Endodermal cell (in vitro differentiated cells): ENCODE measurements around the gene HTR1E. TPM values are rescaled to one million over a fixed set of nuclear protein-coding genes. Genes with fewer than 3 reads are reported as not detected.

Experiments used
- DNase-seq: peaks from one replicate; pipeline ENCODE4 v3.0.0-alpha.2; 2017
- H3K27ac ChIP-seq: 2 replicates; pipeline ENCODE4 v1.5.1; 2013; ENCODE audit warnings: mild to moderate bottlenecking, low read depth, low read length, moderate library complexity
- H3K27me3 ChIP-seq: 2 replicates; pipeline ENCODE4 v1.6.1; 2013; ENCODE audit warnings: mild to moderate bottlenecking, low read length, moderate library complexity; ENCODE audit not compliant: insufficient read depth, control insufficient read depth, poor library complexity, severe bottlenecking
- H3K36me3 ChIP-seq: 2 replicates; pipeline ENCODE4 v1.7.0; 2013; ENCODE audit warnings: mild to moderate bottlenecking, low read length, moderate library complexity; ENCODE audit not compliant: control insufficient read depth, insufficient read depth
- H3K4me1 ChIP-seq: one replicate; pipeline ENCODE4 v1.7.0; 2013; ENCODE audit warnings: low read length; ENCODE audit not compliant: control insufficient read depth, insufficient read depth
- H3K4me3 ChIP-seq: 2 replicates; pipeline ENCODE4 v1.5.1; 2013; ENCODE audit warnings: mild to moderate bottlenecking, low read length, moderate library complexity
- H3K9ac ChIP-seq: 2 replicates; pipeline ENCODE4 v1.6.1; 2013; ENCODE audit warnings: mild to moderate bottlenecking, low read length, moderate library complexity; ENCODE audit not compliant: poor library complexity, severe bottlenecking; ENCODE audit errors: extremely low read depth
- H3K9me3 ChIP-seq: 2 replicates; pipeline ENCODE4 v1.6.1; 2013; ENCODE audit warnings: mild to moderate bottlenecking, low read length, moderate library complexity; ENCODE audit not compliant: control insufficient read depth
- H3K27ac Mint-ChIP-seq: 2 replicates; pipeline ENCODE4 v1.8.0; 2020; ENCODE audit warnings: mixed read lengths
- H3K27me3 Mint-ChIP-seq: 2 replicates; pipeline ENCODE4 v1.8.0; 2021; ENCODE audit warnings: mild to moderate bottlenecking, mixed read lengths; ENCODE audit not compliant: insufficient read depth
- H3K36me3 Mint-ChIP-seq: 2 replicates; pipeline ENCODE4 v1.8.0; 2020; ENCODE audit warnings: low read depth, mixed read lengths
- H3K4me1 Mint-ChIP-seq: 2 replicates; pipeline ENCODE4 v1.8.0; 2020; ENCODE audit warnings: mixed read lengths
- H3K4me3 Mint-ChIP-seq: 2 replicates; pipeline ENCODE4 v1.8.0; 2020; ENCODE audit warnings: mild to moderate bottlenecking, moderate library complexity, mixed read lengths
- H3K9me3 Mint-ChIP-seq: 2 replicates; pipeline ENCODE4 v1.8.0; 2020; ENCODE audit warnings: mild to moderate bottlenecking, mixed read lengths
- WGBS, 2 experiments: methylation state at CpG; one replicate each; pipeline versions ENCODE4 v1.1.5 to v1.1.7; 2013; ENCODE audit warnings: missing lambda C conversion rate in 2 of 2, mixed read lengths in 1 of 2; ENCODE audit not compliant: insufficient coverage in 1 of 2, insufficient read length in 1 of 2; 5-methylcytosine and 5-hydroxymethylcytosine counted together
- total RNA-seq, 2 donors: library from RNA; stranded (reverse); fragmentation: NEBNext Ultra II Directional in 1 of 2; extraction: Animal tissue kit (Norgen Biotek cat#: 25700) in 1 of 2; gene quantifications; 2 replicates in 1 of 2; 3 replicates in 1 of 2; pipeline ENCODE4 v1.2.1, GENCODE V29; 2021
- TF ChIP-seq, protein P1 (sequence below): fragments of 200-600 bp; sonication (generic); conservative IDR thresholded peaks from 2 replicates; pipeline ENCODE4 v1.5.0; 2021; ENCODE audit warnings: antibody characterized with exemption, mild to moderate bottlenecking

Gene HTR1E
- total RNA-seq, 2 donors from 2014 or later = 1.3 to 3.6 TPM

DNA sequence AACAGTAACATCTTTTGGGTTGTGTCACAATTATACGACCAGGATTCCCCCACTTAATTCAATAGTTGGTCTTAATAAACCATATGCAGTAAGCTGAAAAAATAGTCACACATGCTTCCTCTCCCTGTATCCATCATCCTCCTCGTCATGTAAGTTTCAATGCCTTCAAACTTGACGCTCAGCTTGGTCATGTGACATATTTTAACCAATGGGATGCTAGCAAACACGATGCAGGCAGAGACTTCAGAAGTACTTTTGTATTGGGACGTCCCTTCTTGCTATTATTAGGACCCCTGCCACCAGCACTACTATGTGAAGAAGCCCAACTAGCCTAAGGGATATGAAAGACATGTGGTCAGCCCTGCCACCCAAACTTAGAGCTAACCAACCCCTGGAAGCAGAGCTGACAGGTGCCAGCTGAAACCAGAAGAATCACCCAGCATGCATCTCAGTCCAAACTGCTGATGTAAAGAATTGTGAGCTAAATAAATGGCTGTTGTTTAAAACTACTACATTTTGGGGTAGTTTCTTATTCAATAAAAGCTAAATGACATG is 108.3 kb downstream of the HTR1E start:
- Mint-ChIP-seq H3K36me3 (no peaks in the 10 kb centered on the region), H3K27me3 (peaks cover 5% of the 10 kb centered on the region), H3K4me3 (no peak overlapping the region), H3K9me3 (peaks cover 9% of the 10 kb centered on the region), H3K4me1 (no peaks in the 10 kb centered on the region), H3K27ac (no peak overlapping the region)
- Histone ChIP-seq H3K4me3 (no peak overlapping the region), H3K36me3 (no peaks in the 10 kb centered on the region), H3K4me1 (no peaks in the 10 kb centered on the region), H3K27me3 (peaks cover 7% of the 10 kb centered on the region), H3K9ac (no peak overlapping the region), H3K9me3 (peaks cover 9% of the 10 kb centered on the region), H3K27ac (no peak overlapping the region)
- no peak for DNase-seq
- TF ChIP-seq, protein P1, sequence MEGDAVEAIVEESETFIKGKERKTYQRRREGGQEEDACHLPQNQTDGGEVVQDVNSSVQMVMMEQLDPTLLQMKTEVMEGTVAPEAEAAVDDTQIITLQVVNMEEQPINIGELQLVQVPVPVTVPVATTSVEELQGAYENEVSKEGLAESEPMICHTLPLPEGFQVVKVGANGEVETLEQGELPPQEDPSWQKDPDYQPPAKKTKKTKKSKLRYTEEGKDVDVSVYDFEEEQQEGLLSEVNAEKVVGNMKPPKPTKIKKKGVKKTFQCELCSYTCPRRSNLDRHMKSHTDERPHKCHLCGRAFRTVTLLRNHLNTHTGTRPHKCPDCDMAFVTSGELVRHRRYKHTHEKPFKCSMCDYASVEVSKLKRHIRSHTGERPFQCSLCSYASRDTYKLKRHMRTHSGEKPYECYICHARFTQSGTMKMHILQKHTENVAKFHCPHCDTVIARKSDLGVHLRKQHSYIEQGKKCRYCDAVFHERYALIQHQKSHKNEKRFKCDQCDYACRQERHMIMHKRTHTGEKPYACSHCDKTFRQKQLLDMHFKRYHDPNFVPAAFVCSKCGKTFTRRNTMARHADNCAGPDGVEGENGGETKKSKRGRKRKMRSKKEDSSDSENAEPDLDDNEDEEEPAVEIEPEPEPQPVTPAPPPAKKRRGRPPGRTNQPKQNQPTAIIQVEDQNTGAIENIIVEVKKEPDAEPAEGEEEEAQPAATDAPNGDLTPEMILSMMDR = no peak
- 80 to 84% methylated on average over 3 to 5 of the region's 5 CpGs for WGBS, 2 experiments

DNA sequence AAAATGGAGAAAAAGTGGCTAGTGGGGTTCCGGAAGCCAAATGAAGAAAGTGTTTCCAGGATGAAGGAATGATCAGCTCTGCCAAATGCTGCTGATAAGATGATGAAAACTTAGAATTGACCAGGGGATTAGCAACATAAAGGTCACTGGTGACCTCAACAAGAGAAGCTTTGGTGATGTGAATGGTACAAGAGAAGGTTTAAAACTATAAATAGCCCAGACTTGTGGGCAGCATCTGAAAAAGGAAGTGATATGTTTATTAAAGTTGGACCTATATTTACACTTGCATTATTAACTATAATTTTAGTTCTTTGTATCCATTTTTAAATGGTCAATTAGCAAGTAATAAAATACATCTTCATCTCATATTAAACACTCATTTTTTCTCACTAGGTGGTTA is 112.5 kb downstream of the HTR1E start:
- peaks cover 5% of the 10 kb centered on the region for H3K27me3 Mint-ChIP-seq
- Histone ChIP-seq H3K9ac (no peak overlapping the region), H3K27ac (no peak overlapping the region), H3K9me3 (no peaks in the 10 kb centered on the region), H3K36me3 (no peaks in the 10 kb centered on the region), H3K4me3 (no peak overlapping the region), H3K4me1 (no peaks in the 10 kb centered on the region), H3K27me3 (peaks cover 7% of the 10 kb centered on the region)
- H3K4me1 Mint-ChIP-seq = no peaks in the 10 kb centered on the region
- DNase-seq = no peak
- no peaks in the 10 kb centered on the region for H3K36me3 Mint-ChIP-seq
- WGBS, 2 experiments = 90 to 92% methylated on average over 1 of the region's 1 CpG
- TF ChIP-seq, protein P1 = no peak
- no peaks in the 10 kb centered on the region for H3K9me3 Mint-ChIP-seq
- no peak overlapping the region for H3K4me3 Mint-ChIP-seq
- H3K27ac Mint-ChIP-seq = no peak overlapping the region

DNA sequence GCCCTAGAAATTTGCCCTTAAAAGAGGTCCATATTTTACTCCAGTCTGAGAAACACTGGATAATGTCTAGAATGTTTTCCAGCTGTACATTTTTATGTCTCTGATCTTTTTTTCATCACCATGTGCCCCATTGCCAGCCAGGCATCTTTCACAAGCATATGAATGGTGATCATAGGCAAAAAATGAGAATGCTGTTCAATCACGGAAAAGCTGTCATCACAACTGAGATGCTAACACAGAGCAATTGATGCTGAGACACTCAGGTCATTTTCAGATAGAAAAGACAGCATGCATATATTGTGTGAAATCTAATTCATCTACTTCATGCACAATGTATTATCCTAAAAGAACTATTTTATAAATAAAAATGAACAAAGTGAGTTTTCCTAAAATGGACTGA is 116.0 kb downstream of the HTR1E start:
- no peak overlapping the region for H3K27ac Mint-ChIP-seq
- H3K4me1 Mint-ChIP-seq = no peaks in the 10 kb centered on the region
- no peak for DNase-seq
- H3K27ac ChIP-seq = no peak overlapping the region
- no peaks in the 10 kb centered on the region for H3K27me3 Mint-ChIP-seq
- no peaks in the 10 kb centered on the region for H3K4me1 ChIP-seq
- H3K36me3 Mint-ChIP-seq = no peaks in the 10 kb centered on the region
- H3K36me3 ChIP-seq = no peaks in the 10 kb centered on the region
- WGBS, 2 experiments = 86 to 100% methylated on average over 1 of the region's 1 CpG
- H3K9ac ChIP-seq = no peak overlapping the region
- H3K27me3 ChIP-seq = no peaks in the 10 kb centered on the region
- no peak overlapping the region for H3K4me3 Mint-ChIP-seq
- no peaks in the 10 kb centered on the region for H3K9me3 ChIP-seq
- no peaks in the 10 kb centered on the region for H3K9me3 Mint-ChIP-seq
- no peak overlapping the region for H3K4me3 ChIP-seq
- TF ChIP-seq, protein P1 = no peak
